ENCODE results near the gene SMPDL3A. TPM values are rescaled to one million over a fixed set of nuclear protein-coding genes. Genes with fewer than 3 reads are reported as not detected.

The SMPDL3A gene
- total and polyA plus RNA-seq, 2 of the 13 experiments (the other 11 are each of a cell fraction or from before 2014, with no cell fraction given), result 7.8 to 17.3 TPM

DNA sequence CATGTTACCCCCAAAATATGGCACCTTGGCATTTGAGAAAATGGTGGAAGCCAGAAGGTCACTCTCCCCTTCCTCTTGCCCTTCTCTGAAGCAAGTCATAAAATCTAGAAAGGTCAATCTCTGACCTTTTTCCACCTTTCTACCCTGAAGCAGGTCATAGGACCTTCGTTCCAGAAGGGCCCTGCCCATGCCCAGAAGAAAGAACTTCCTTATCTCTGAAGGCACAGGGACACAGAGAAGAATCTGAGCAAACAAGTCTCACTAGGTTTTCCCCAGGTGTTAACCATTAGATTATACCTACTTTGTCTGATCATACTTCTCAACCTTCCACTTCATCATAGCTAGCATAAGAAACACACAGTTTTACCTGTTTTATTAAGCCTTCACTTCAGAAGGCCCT lies 42.5 kb downstream of the SMPDL3A start (continued):
- TF ChIP-seq ZNF280B (CRISPR knock-in tag; IDR thresholded peaks at IDR 0.05; ENCODE audit: borderline replicate concordance), result no peak
- TF ChIP-seq HOXA3 (CRISPR knock-in tag; IDR thresholded peaks at IDR 0.05), result no peak
- no peak for TF ChIP-seq ZFP1 (CRISPR knock-in tag; IDR thresholded peaks at IDR 0.05)
- TF ChIP-seq ZNF281 (CRISPR knock-in tag; IDR thresholded peaks at IDR 0.05; ENCODE audit: borderline replicate concordance), result no peak
- TF ChIP-seq MED8 (CRISPR knock-in tag; IDR thresholded peaks at IDR 0.05; ENCODE audit: insufficient replicate concordance), result no peak
- no peak for TF ChIP-seq ZNF205 (CRISPR knock-in tag; IDR thresholded peaks at IDR 0.05)

- 2% methylated on average over 3 of the region's 3 CpGs for WGBS (ENCODE audit: low lambda C conversion rate)
- POLR2A ChIA-PET, result no interaction called here
- DNase-seq (ENCODE audit: low spot score) (no peak), FAIRE-seq (no peak), ATAC-seq (no peak)
- Histone ChIP-seq H3K27me3 (ENCODE audit: control insufficient read depth in 1 of 2, insufficient read depth in 2 of 2, low read length in 2 of 2) (peaks cover 0 to 9% of the 10 kb centered on the region in 2 experiments; a peak in 1 of 5 replicates), H3K9ac (ENCODE audit: insufficient read depth, low read depth, low read length) (no peak overlapping the region), H2AFZ (ENCODE audit: low read length) (no peak overlapping the region), H3K4me2 (ENCODE audit: low read depth, low read length) (no peak overlapping the region), H3K4me1 (ENCODE audit: insufficient read depth, low read length) (no peaks in the 10 kb centered on the region), H3K27ac (ENCODE audit: extremely low read length, insufficient read depth, low read length) (no peak overlapping the region), H3K36me3 (replicated peaks in 1 of 2; ENCODE audit: control insufficient read depth in 1 of 2, insufficient read depth in 2 of 2, low read length in 2 of 2) (no peaks in the 10 kb centered on the region), H3K9me3 (ENCODE audit: low read length) (no peaks in the 10 kb centered on the region), H3K4me3 (replicated peaks in 1 of 3; ENCODE audit: insufficient read depth in 1 of 3, low read depth in 2 of 3, low read length in 3 of 3) (no peak overlapping the region), H4K20me1 (ENCODE audit: insufficient read depth, low read length) (no peaks in the 10 kb centered on the region), H3K79me2 (ENCODE audit: insufficient read depth, low read length) (no peaks in the 10 kb centered on the region)
- in situ Hi-C loops (cut with HindIII; ENCODE audit: extremely low pct_ligation_motif_present, low pct_unique_long_range_greater_than_20kb), result loop anchor here (25.0 kb wide), 1 partner anchor 345 kb away; no protein-coding TSS in a partner anchor
- BruUV-seq (replicated peaks), result no TSS peak
- intact Hi-C loops (cut with micrococcal nuclease; ENCODE audit: unreplicated experiment), result loop anchor here (10.0 kb wide), 1 partner anchor 218 kb away; the partner anchor contains the start of gene PKIB
- CTCF ChIA-PET (ENCODE audit: low intra/inter-chr PET ratio, low total read pairs), result no interaction called here
- TF ChIP-seq CBFB (CRISPR knock-in tag; IDR thresholded peaks at IDR 0.05), result no peak
- TF ChIP-seq ATF7 (IDR thresholded peaks at IDR 0.05), result peak; percentile 72
- no peak for TF ChIP-seq ATF7 (CRISPR knock-in tag; IDR thresholded peaks at IDR 0.05)
These were observed 43.4 kb downstream of the SMPDL3A start for GRCh38 chr6:122832459-122832858.
